H1 (cell line): ENCODE results near the gene PKP1. TPM values are rescaled to one million over a fixed set of nuclear protein-coding genes. Genes with fewer than 3 reads are reported as not detected.

Experiments used
- CTCF ChIA-PET: fragments of 300-600 bp; sonication (Branson Sonifier 250); formaldehyde crosslinking; loops from one replicate; lab custom pipeline; 2021; ENCODE audit not compliant: partially characterized antibody; lab: Charles Lee
- POLR2A ChIA-PET: fragments of 300-600 bp; sonication (Branson Sonifier 250); formaldehyde crosslinking; loops from one replicate; lab custom pipeline; 2021; ENCODE audit warnings: inconsistent platforms; ENCODE audit not compliant: partially characterized antibody; lab: Charles Lee
- DNase-seq, 2 experiments: peaks; one replicate each; pipeline versions ENCODE4 v3.0.0 to v3.0.0-alpha.2; 2010 to 2022; ENCODE audit warnings: low spot score in 2 of 2, low read depth in 1 of 2, mixed read lengths in 1 of 2
- FAIRE-seq: peaks from 2 replicates; lab custom pipeline; 2011; peaks lifted over from hg19 to GRCh38; lab: Jason Lieb, UNC
- H2AFZ ChIP-seq: 2 replicates; pipeline ENCODE4 v1.8.1; 2012; ENCODE audit warnings: low read length, inconsistent platforms
- H2AK5ac ChIP-seq: 2 replicates; pipeline ENCODE4 v1.6.1; 2013; ENCODE audit warnings: low read depth, low read length
- H2BK120ac ChIP-seq: replicated peaks from 2 replicates; pipeline ENCODE3; 2013; ENCODE audit warnings: low read depth, low read length, inconsistent platforms
- H2BK12ac ChIP-seq: 2 replicates; pipeline ENCODE4 v1.6.1; 2013; ENCODE audit warnings: low read depth, low read length
- H2BK15ac ChIP-seq: 2 replicates; pipeline ENCODE4 v1.6.1; 2013; ENCODE audit warnings: low read length
- H2BK20ac ChIP-seq: 2 replicates; pipeline ENCODE4 v1.6.1; 2013; ENCODE audit warnings: low read length
- H2BK5ac ChIP-seq: 2 replicates; pipeline ENCODE4 v1.6.1; 2013; ENCODE audit warnings: low read depth, low read length
- H3K14ac ChIP-seq: 2 replicates; pipeline ENCODE4 v1.6.1; 2013; ENCODE audit warnings: inconsistent platforms; ENCODE audit not compliant: insufficient read length
- H3K18ac ChIP-seq: 2 replicates; pipeline ENCODE4 v1.6.1; 2013; ENCODE audit warnings: low read length; ENCODE audit errors: extremely low read depth
- H3K23ac ChIP-seq: 2 replicates; pipeline ENCODE4 v1.6.1; 2013; ENCODE audit warnings: inconsistent platforms; ENCODE audit not compliant: insufficient read length
- H3K23me2 ChIP-seq: 2 replicates; pipeline ENCODE4 v1.6.1; 2013; ENCODE audit warnings: low read depth, low read length
- H3K27ac ChIP-seq: 2 replicates; pipeline ENCODE4 v1.6.1; 2011; ENCODE audit warnings: low read depth, low read length, inconsistent platforms
- H3K27me3 ChIP-seq, 4 experiments: replicated peaks in 1 of 4; 1 replicate in 1 of 4; 2 replicates in 3 of 4; pipeline versions ENCODE4 v1.6.1 to v1.8.1; 2011 to 2013; ENCODE audit warnings: low read length in 3 of 4, mild to moderate bottlenecking in 3 of 4, inconsistent platforms in 2 of 4, mixed read lengths in 2 of 4, moderate library complexity in 1 of 4; ENCODE audit not compliant: control insufficient read depth in 3 of 4, insufficient read depth in 3 of 4; ENCODE audit errors: extremely low read depth in 1 of 4
- H3K36me3 ChIP-seq, 4 experiments: 2 replicates each; pipeline versions ENCODE4 v1.6.1 to v1.8.1; 2011 to 2013; ENCODE audit warnings: mild to moderate bottlenecking in 4 of 4, low read length in 3 of 4, moderate library complexity in 2 of 4, control low read depth in 1 of 4, inconsistent platforms in 1 of 4; ENCODE audit not compliant: insufficient read depth in 4 of 4, control insufficient read depth in 2 of 4
- H3K4ac ChIP-seq: replicated peaks from 2 replicates; pipeline ENCODE3; 2013; ENCODE audit warnings: low read length, low read depth, mixed read lengths, inconsistent platforms; ENCODE audit not compliant: insufficient read length
- H3K4me1 ChIP-seq, 4 experiments: replicated peaks in 1 of 4; 1 replicate in 1 of 4; 2 replicates in 3 of 4; pipeline versions ENCODE4 v1.6.1 to v1.8.1; 2011 to 2013; ENCODE audit warnings: low read length in 3 of 4, inconsistent platforms in 2 of 4, mixed read lengths in 1 of 4; ENCODE audit not compliant: insufficient read depth in 4 of 4, control insufficient read depth in 3 of 4
- H3K4me2 ChIP-seq, 2 experiments: 2 replicates each; pipeline versions ENCODE4 v1.6.1 to v1.8.1; 2011 to 2013; ENCODE audit warnings: low read depth in 2 of 2, low read length in 2 of 2, control low read depth in 1 of 2, inconsistent platforms in 1 of 2, mild to moderate bottlenecking in 1 of 2; ENCODE audit not compliant: insufficient read depth in 1 of 2
- H3K4me3 ChIP-seq, 4 experiments: fragments of 200-600, 300-600 bp in 1 of 4; sonication (generic), shearing (Covaris generic), sonication (Bioruptor Twin) in 1 of 4; 2 replicates each; pipeline versions ENCODE4 v1.5.1 to v1.8.1; 2011 to 2016; ENCODE audit warnings: low read length in 4 of 4, low read depth in 3 of 4, control low read depth in 2 of 4, inconsistent platforms in 2 of 4, mild to moderate bottlenecking in 2 of 4, mixed read lengths in 1 of 4, moderate library complexity in 1 of 4; ENCODE audit not compliant: insufficient read depth in 2 of 4; ENCODE audit errors: extremely low read depth in 1 of 4
- H3K56ac ChIP-seq: replicated peaks from 2 replicates; pipeline ENCODE3; 2013; ENCODE audit warnings: low read depth, mild to moderate bottlenecking, mixed read lengths, low read length, inconsistent platforms; ENCODE audit not compliant: insufficient read length
- H3K79me1 ChIP-seq: 2 replicates; pipeline ENCODE4 v1.6.1; 2013; ENCODE audit warnings: low read depth, low read length, control low read depth
- H3K79me2 ChIP-seq, 2 experiments: 2 replicates each; pipeline versions ENCODE4 v1.6.1 to v1.8.1; 2012 to 2013; ENCODE audit warnings: low read length in 2 of 2, mild to moderate bottlenecking in 2 of 2, inconsistent platforms in 1 of 2; ENCODE audit not compliant: insufficient read depth in 2 of 2, control insufficient read depth in 1 of 2
- H3K9ac ChIP-seq, 4 experiments: replicated peaks in 1 of 4; 1 replicate in 1 of 4; 2 replicates in 3 of 4; pipeline versions ENCODE4 v1.6.1 to v1.8.1; 2011 to 2013; ENCODE audit warnings: low read depth in 3 of 4, low read length in 3 of 4, control low read depth in 2 of 4, mild to moderate bottlenecking in 2 of 4, moderate library complexity in 2 of 4, inconsistent platforms in 1 of 4; ENCODE audit errors: extremely low read depth in 1 of 4
- H3K9me3 ChIP-seq, 2 experiments: 2 replicates each; pipeline versions ENCODE4 v1.6.1 to v1.8.1; 2012 to 2013; ENCODE audit warnings: mild to moderate bottlenecking in 2 of 2, moderate library complexity in 2 of 2, control low read depth in 1 of 2, inconsistent platforms in 1 of 2, low read depth in 1 of 2, low read length in 1 of 2, mixed read lengths in 1 of 2; ENCODE audit not compliant: insufficient read depth in 2 of 2
- H4K20me1 ChIP-seq, 2 experiments: replicated peaks in 1 of 2; 2 replicates each; pipeline versions ENCODE3 to v1.8.1; 2011 to 2013; ENCODE audit warnings: inconsistent platforms in 2 of 2, low read length in 2 of 2, mild to moderate bottlenecking in 1 of 2; ENCODE audit not compliant: insufficient read depth in 2 of 2, control insufficient read depth in 1 of 2
- H4K5ac ChIP-seq: 2 replicates; pipeline ENCODE4 v1.6.1; 2013; ENCODE audit warnings: low read length, low read depth, mixed read lengths, inconsistent platforms; ENCODE audit not compliant: insufficient read length
- H4K8ac ChIP-seq: 2 replicates; pipeline ENCODE4 v1.8.0; 2013; ENCODE audit warnings: mild to moderate bottlenecking, moderate library complexity, low read length, inconsistent platforms; ENCODE audit not compliant: insufficient read depth; ENCODE audit errors: extremely low read depth
- H4K91ac ChIP-seq: replicated peaks from 2 replicates; pipeline ENCODE3; 2013; ENCODE audit warnings: low read length, mixed read lengths, inconsistent platforms; ENCODE audit not compliant: insufficient read length
- CHD2 ChIP-seq: IDR thresholded peaks from 2 replicates; pipeline ENCODE4 v1.6.1; 2012; ENCODE audit warnings: low read length, improper control_type of control experiment
- WGBS, 2 experiments: shearing (Covaris generic) in 1 of 2; methylation state at CpG; one replicate each; pipeline versions ENCODE4 v1.1.6 to v1.1.7; 2013 to 2015; ENCODE audit warnings: low lambda C conversion rate in 2 of 2, mixed read lengths in 2 of 2, inconsistent platforms in 1 of 2, low coverage in 1 of 2, missing lambda C conversion rate in 1 of 2; ENCODE audit not compliant: insufficient replicate concordance in 2 of 2, insufficient coverage in 1 of 2, insufficient read length in 1 of 2; ENCODE audit errors: extremely low coverage in 1 of 2, missing lambda C conversion rate in 1 of 2; 5-methylcytosine and 5-hydroxymethylcytosine counted together
- polyA plus RNA-seq, 7 experiments: library from polyadenylated mRNA; depleted of rRNA in 3 of 7; stranded (reverse) in 5 of 7; unstranded in 2 of 7; fragments of >200 nt in 5 of 7; fragments of 200-250 nt in 2 of 7; gene quantifications; 1 replicate in 5 of 7; 2 replicates in 1 of 7; 4 replicates in 1 of 7; pipeline versions ENCODE4 v1.2.1 to v1.2.3, GENCODE V29; 2011 to 2013; ENCODE audit warnings: missing spikeins in 2 of 7, mixed read lengths in 2 of 7
- total RNA-seq: library from RNA; stranded (reverse); fragmentation: NEBNext Ultra II Directional; extraction: Animal tissue kit (Norgen Biotek cat#: 25700); gene quantifications from 2 replicates; pipeline ENCODE4 v1.2.1, GENCODE V29; 2021

Gene PKP1
- total and polyA plus RNA-seq, 2 of the 8 experiments (the other 6 are each of a cell fraction or from before 2014, with no cell fraction given) = 0.21 to 0.95 TPM

GRCh38 chr1:201252944-201253371, 30.3 kb upstream of the PKP1 start:
- Histone ChIP-seq H3K9me3 (no peaks in the 10 kb centered on the region), H3K14ac (no peak overlapping the region), H4K8ac (no peak overlapping the region), H4K91ac (no peak overlapping the region), H2AK5ac (no peak overlapping the region), H4K20me1 (no peaks in the 10 kb centered on the region), H3K79me2 (no peaks in the 10 kb centered on the region), H3K4me2 (no peak overlapping the region), H2BK15ac (no peak overlapping the region), H3K36me3 (no peaks in the 10 kb centered on the region), H3K4me1 (no peaks in the 10 kb centered on the region), H2BK120ac (no peak overlapping the region), H2AFZ (no peak overlapping the region), H3K56ac (no peak overlapping the region), H3K23me2 (peaks cover 22% of the 10 kb centered on the region; the same call in 1 of the 2 replicates), H3K4me3 (no peak overlapping the region), H2BK20ac (no peak overlapping the region), H2BK5ac (no peak overlapping the region), H2BK12ac (no peak overlapping the region), H3K27ac (no peak overlapping the region), H4K5ac (no peak overlapping the region), H3K23ac (no peak overlapping the region), H3K79me1 (no peaks in the 10 kb centered on the region), H3K27me3 (no peaks in the 10 kb centered on the region), H3K9ac (no peak overlapping the region), H3K4ac (no peak overlapping the region), H3K18ac (no peak overlapping the region)
- FAIRE-seq (no peak), DNase-seq (no peak)
- ChIA-PET CTCF (interaction anchor here (1.0 to 6.5 kb wide), 6 partner anchors 36 to 204 kb away, joined by 3 to 275 read pairs (median 16); no protein-coding TSS in a partner anchor), POLR2A (no interaction called here)
- WGBS, 2 experiments = 87% methylated on average over 6 of the region's 6 CpGs; no CpG with 5 or more reads in 1 of the 2 experiments
- no peak for TF ChIP-seq CHD2
